IPS DF 19.7 (cell line): ENCODE measurements around the gene CDC20.
"Not testable (repeated sequence)": the region's sequence is repeated elsewhere in the genome, so short reads cannot be mapped to it uniquely, and the experiment has no call there.

Experiments used
- DNase-seq: peaks from one replicate; pipeline ENCODE4 v3.0.0-alpha.2; 2013; ENCODE audit warnings: low read depth, low spot score

The CDC20 gene

DNA sequence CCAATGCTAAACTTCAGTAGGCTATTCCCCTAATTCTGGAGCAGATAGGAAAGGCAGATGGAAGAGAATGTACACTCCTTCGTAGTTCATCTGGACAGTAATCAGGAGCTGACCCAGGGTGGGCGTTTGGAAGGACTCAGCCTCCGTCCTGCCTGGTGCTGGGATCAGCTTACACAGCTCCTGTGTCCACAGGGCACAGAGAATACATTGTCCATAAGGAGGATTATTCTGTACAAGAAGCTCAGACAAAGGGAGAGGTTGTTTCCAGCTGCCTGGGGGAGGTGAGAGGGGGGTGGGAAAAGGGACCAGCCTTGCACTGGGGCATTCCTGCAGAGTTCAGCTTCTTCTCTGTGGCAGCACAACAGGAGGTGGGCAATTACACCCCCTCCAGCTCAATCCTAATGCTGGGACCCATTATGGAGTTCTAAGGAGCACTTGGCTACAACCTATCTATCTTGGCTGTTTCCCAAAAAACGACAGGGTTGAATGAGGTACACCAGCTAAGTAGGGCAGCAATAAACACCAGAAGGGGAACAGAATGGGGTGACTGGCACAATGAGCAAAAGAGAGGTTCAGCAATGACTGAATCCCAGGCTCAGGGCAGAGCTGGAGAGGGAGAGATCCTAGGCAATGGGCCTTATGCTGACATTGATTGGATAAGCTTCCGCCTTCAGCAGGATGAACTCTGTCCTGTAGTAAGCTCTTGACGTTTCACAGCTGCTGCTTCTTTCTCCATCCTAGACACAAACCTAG is 23.4 kb downstream of the CDC20 start:
- no peak for DNase-seq

DNA sequence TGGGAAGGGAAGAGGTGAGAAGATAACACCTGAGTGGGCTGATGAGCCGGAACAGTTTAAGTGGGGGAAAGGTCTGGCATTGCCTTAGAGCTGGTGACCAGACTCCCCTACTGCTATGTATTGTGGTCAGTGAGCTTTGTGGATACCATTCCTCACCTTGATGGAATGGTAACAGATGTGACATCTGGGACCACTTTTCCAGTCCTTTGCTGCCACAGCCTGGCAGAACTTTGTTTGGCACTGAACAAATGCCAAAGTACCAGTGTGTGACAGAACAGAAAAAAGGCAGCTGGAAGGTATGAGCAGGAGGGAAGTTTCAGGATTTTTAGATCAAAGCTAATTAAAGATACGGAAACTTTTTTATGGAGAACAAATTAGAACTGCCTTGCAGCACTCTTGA is 24.7 kb downstream of the CDC20 start:
- no peak for DNase-seq

DNA sequence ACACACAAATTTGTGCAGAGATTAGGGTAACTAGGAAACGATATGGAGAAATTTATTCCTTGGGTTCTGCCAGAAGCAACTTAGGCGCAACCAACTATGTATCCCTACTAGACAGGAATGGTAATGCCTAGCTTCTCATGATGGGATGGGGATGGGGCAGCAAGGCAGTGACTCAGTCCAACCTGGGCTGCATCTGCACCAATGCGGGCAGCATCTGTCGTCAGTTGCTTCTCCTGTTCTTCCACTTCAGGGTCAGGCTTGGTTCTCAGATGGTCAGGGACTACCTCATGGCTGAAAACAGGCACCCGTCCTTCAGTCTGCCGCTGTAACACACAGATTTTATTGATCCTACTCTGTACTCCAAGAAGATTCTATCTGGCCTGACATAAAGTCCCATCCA is 27.9 kb downstream of the CDC20 start:
- no peak for DNase-seq

- no peak for DNase-seq
Measured at GRCh38 chr1:43387976-43388599, 29.3 kb downstream of the CDC20 start.

DNA sequence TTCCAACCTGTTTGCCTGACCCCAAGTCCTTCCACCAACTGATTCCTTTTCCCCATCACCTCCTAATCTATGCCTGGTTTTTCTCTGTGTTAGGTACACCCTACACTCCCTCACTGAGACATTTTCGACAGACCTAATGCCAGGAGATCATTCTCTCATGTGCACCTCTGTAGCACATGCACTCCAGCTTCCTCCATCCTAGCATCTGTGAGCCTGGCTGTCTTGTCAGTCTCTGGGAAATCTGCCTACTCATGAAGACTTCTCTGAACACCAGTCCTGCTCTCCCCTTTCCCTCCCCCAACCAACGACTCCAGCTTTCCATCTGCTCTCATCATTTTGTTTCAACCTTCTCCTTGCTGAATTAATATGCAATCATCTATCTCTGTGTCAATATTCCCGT is 29.8 kb downstream of the CDC20 start:
- DNase-seq = no peak

DNA sequence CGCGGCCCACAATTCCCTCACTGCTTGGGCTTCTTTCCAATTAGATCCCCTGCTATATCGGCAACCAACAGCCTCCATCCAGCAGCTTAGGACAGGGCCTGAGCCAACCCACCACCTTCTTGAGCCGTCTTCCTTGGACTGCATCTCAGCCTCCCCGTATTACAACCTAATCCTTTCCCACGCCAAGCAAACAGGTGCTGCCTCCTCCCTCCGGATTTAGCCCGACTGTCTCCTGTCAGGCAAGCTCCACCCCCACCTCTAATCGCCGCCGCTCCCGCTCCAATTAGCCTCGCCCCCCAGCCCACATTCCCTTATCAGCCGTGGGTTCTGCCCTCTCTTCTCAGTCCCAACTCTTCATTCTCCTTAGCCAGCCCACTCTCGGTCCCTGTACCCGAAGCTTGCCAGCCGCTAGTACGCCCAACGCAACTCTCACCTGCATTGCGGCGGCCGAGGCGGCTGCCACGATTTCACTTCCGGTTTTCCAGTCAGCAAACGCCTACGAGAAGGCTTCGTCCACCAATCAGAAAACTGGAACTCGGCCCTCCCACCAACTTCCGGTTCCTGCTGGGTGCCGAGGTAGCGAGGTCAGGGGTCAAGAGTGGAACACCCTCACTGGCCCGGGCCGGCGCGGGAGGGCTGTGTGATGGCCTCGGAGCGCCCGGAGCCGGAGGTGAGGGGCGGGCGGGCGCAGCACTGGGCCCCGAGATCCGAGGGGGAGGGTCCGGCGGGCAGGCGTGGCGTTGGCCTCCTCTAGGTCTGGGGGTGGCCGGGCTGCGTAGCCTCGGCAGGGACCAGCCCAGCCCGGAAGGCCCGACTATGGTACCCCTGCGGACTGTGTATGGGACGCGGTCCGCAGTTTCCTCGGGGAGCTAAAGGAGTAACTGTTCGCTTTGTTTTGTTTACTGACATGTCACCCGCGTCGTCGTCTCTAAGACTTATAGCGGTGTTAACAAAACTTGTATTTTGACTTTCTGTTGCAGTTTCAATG is 30.8 kb downstream of the CDC20 start, which contains the start of the genes MED8 and SZT2:
Gene MED8, minus strand, starts transcription at position 475 of the 988 bp plus-strand sequence. Its CDS starts 36 bp downstream, at position 439.
Gene SZT2, plus strand, starts transcription at position 574 of the 988 bp plus-strand sequence. Its CDS starts 70 bp downstream, at position 644.
- DNase-seq = peak; percentile 93

DNA sequence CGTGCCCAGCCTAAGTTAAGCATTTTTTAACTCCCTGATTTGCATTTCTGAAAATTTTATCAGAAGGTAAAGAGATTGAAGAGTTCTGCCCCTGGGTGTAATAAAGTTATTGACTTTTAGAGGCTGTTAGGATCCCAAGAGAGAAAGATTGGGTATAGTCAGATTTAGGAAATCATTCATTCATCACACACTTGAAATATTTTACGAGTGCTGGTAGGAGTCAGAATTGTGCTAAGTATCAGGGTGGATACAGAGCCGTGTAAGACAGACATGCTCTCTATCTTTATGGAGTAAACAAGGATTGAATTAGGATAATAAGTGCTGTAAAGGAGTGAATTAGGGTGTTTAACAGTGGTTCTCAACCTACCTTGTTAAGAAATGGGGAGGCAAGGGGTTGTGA is 33.9 kb downstream of the CDC20 start:
- DNase-seq = no peak

GRCh38 chr1:43395523-43395922 is 36.7 kb downstream of the CDC20 start:
- no peak for DNase-seq

- no peak for DNase-seq
Measured at GRCh38 chr1:43396059-43396458, 37.3 kb downstream of the CDC20 start.

DNA sequence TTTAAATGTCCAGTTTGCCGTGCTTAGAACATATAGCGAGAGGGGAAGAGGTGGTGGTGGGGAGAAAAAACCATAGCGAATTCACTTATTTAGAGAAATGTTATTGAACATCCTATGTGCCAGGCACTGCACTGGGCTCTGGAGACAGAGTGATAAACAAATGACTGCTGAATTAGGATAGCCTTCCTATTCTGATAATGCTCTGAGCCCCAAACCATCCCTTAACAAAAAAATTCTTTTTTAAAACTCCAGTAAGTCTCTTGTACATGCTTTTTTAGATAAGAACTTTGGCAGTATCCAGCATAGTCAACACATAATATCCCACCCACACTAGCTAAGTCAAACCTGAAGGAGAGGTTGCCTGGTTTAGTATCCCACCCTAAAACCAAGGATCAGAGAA is 39.4 kb downstream of the CDC20 start:
- DNase-seq = no peak

- not testable (repeated sequence) for DNase-seq
Measured at GRCh38 chr1:43400441-43400840, 41.7 kb downstream of the CDC20 start.

DNA sequence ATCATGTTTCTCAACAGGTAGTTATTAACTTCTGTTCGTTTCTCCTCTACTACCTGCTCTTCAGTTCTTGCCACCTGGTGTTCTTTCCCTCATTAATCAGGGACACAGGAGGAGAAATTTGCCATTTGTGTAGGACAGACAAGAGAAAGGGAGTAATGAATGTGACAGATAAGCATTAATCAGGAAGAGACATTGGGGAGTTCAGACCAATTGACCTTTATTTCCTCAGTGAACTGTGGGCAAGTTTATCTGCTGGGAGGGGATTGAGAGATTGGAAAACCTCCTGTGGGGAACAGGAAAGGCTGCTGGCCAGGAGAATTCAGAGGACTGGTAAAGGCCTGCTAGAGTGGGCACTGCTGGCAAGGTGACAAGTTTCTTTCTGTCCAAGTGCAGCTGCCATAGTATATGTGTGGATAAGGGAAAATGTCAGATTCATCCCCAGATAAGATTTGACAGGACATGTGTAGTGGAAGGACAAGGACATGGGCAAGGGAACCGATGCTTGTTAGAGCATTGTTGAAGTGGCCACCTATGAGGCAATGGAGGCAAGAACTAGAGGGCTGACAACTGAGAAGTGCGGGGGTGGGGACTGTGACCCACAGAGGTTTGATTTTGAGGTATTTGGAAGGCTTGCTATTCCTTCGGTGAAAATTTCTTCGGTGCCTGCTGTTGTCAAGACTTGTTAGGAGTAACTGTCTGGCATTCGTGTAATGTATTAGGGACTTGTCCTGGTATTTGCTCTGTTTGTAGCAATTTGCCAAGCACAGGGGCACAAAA is 43.5 kb downstream of the CDC20 start:
- no peak for DNase-seq

GRCh38 chr1:43404353-43404752 is 45.6 kb downstream of the CDC20 start:
- no peak for DNase-seq

GRCh38 chr1:43405219-43405875 is 46.6 kb downstream of the CDC20 start:
- DNase-seq = no peak

GRCh38 chr1:43405876-43406234 is 47.1 kb downstream of the CDC20 start:
- no peak for DNase-seq

GRCh38 chr1:43410571-43410970 is 51.8 kb downstream of the CDC20 start:
- DNase-seq = no peak
